Memory B cell (primary cell): ENCODE measurements around the gene RGMA.
"Not testable (repeated sequence)": the region's sequence is repeated elsewhere in the genome, so short reads cannot be mapped to it uniquely, and the experiment has no call there.

ENCODE experiments used
- ATAC-seq: fragments of 150-1000 bp; cut with Tn5 transposase; 2 replicates; pipeline ENCODE4 v1.10.0; 2021; ENCODE audit warnings: low read depth, mild to moderate bottlenecking, moderate library complexity
- DNase-seq, 2 donors: peaks; one replicate each; pipeline ENCODE4 v3.0.0; 2022; ENCODE audit warnings: low spot score in 2 of 2
- H3K27ac Mint-ChIP-seq: one replicate; pipeline ENCODE4 v1.8.0; 2022; ENCODE audit warnings: mild to moderate bottlenecking, moderate library complexity, mixed read lengths
- H3K27me3 Mint-ChIP-seq: one replicate; pipeline ENCODE4 v1.8.0; 2022; ENCODE audit warnings: mixed read lengths
- H3K36me3 Mint-ChIP-seq: one replicate; pipeline ENCODE4 v1.8.0; 2022; ENCODE audit warnings: mild to moderate bottlenecking, mixed read lengths
- H3K4me1 Mint-ChIP-seq: one replicate; pipeline ENCODE4 v1.8.0; 2022; ENCODE audit warnings: mixed read lengths
- H3K4me3 Mint-ChIP-seq: one replicate; pipeline ENCODE4 v1.8.0; 2022; ENCODE audit warnings: mild to moderate bottlenecking, moderate library complexity, mixed read lengths
- H3K9me3 Mint-ChIP-seq: one replicate; pipeline ENCODE4 v1.8.0; 2022; ENCODE audit warnings: mixed read lengths

Gene RGMA

GRCh38 chr15:93033434-93034045 lies 55.5 kb downstream of the RGMA start:
- no peaks in the 10 kb centered on the region for H3K36me3 Mint-ChIP-seq
- no peak overlapping the region for H3K4me3 Mint-ChIP-seq
- ATAC-seq = no peak
- H3K9me3 Mint-ChIP-seq = no peaks in the 10 kb centered on the region
- no peak for DNase-seq
- peaks cover 2% of the 10 kb centered on the region for H3K27me3 Mint-ChIP-seq
- H3K27ac Mint-ChIP-seq = no peak overlapping the region
- H3K4me1 Mint-ChIP-seq = peaks cover 20% of the 10 kb centered on the region

DNA sequence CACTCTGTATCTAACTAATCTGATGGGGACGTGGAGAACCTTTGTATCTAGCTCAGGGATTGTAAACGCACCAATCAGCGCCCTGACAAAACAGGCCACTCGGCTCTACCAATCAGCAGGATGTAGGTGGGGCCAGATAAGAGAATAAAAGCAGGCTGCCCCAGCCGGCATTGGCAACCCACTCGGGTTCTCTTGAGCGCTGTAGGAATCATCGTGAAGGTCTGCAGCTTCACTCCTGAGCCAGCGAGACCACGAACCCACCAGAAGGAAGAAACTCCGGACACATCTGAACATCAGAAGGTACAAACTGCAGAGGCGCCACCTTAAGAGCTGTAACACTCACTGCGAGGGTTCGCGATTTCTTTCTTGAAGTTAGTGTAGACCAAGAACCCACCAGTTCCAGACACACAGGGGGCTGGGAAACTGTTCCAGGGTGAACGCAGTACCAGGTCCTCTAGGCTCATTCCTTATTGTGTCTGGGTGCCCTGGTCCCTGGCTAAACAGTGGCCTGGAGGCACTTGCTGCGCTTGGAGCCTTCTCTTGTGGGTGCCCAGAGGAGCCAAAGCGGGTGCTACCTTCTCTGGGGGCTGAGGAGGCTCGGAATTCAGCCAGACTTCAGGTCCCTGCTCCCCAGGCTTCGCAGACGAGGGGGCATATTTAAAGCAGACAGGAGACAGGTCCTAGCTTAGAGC lies 56.4 kb downstream of the RGMA start:
- H3K27ac Mint-ChIP-seq, DNase-seq, ATAC-seq, H3K9me3 Mint-ChIP-seq, H3K36me3 Mint-ChIP-seq, H3K27me3 Mint-ChIP-seq, H3K4me3 Mint-ChIP-seq: not testable (repeated sequence)
- H3K4me1 Mint-ChIP-seq = peaks cover 20% of the 10 kb centered on the region

DNA sequence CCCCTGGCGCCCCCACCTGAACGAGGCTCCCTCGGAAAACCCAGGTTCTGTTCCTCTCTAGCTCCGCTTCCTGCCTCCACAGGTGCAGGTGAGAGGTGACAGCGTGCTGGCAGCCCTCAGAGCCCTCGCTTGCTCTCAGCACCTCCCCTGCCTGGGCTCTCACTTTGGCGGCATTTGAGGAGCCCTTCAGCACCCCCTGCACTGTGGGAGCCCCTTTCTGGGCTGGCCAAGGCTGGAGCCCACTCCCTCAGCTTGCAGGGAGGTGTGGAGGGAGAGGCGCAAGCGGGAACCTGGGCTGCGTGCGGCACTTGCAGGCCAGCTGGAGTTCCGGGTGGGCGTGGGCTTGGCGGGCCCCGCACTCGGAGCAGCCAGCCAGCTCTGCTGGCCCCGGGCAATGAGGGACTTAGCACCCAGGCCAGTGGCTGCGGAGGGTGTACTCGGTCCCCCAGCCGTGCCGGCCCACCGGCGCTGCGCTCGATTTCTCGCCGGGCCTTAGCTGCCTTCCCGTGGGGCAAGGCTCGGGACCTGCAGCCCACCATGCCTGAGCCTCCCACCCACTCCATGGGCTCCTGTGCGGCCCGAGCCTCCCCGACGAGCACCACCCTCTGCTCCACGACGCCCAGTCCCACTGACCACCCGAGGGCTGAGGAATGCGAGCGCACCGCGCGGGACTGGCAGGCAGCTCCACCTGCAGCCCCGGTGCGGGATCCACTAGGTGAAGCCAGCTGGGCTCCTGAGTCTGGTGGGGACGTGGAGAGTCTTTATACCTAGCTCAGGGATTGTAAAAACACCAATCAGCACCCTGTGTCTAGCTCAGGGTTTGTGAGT lies 57.2 kb downstream of the RGMA start:
- peaks cover 19% of the 10 kb centered on the region for H3K4me1 Mint-ChIP-seq
- not testable (repeated sequence) for H3K4me3 Mint-ChIP-seq, H3K27ac Mint-ChIP-seq, ATAC-seq, H3K36me3 Mint-ChIP-seq, DNase-seq, H3K9me3 Mint-ChIP-seq, H3K27me3 Mint-ChIP-seq

GRCh38 chr15:93031103-93031464 lies 57.9 kb downstream of the RGMA start:
- Mint-ChIP-seq H3K36me3 (peaks cover 3% of the 10 kb centered on the region), H3K27me3 (peaks cover 2% of the 10 kb centered on the region), H3K4me3 (no peak overlapping the region), H3K27ac (no peak overlapping the region), H3K4me1 (peaks cover 17% of the 10 kb centered on the region), H3K9me3 (no peaks in the 10 kb centered on the region)
- DNase-seq = no peak
- no peak for ATAC-seq

GRCh38 chr15:93030430-93031102 lies 58.4 kb downstream of the RGMA start:
- Mint-ChIP-seq H3K27ac (no peak overlapping the region), H3K4me3 (no peak overlapping the region), H3K27me3 (no peaks in the 10 kb centered on the region), H3K9me3 (no peaks in the 10 kb centered on the region), H3K36me3 (peaks cover 3% of the 10 kb centered on the region), H3K4me1 (peaks cover 15% of the 10 kb centered on the region)
- peak; percentile 81 for ATAC-seq
- DNase-seq = peak; percentile 54 to 64

- no peak overlapping the region for H3K4me3 Mint-ChIP-seq
- H3K4me1 Mint-ChIP-seq = peaks cover 17% of the 10 kb centered on the region
- no peak for DNase-seq
- no peaks in the 10 kb centered on the region for H3K27me3 Mint-ChIP-seq
- no peak for ATAC-seq
- peak overlapping the region; percentile 55 for H3K27ac Mint-ChIP-seq
- no peaks in the 10 kb centered on the region for H3K9me3 Mint-ChIP-seq
- peaks cover 4% of the 10 kb centered on the region for H3K36me3 Mint-ChIP-seq
Measured at GRCh38 chr15:93029836-93030429, 59.1 kb downstream of the RGMA start.

GRCh38 chr15:93029214-93029835 lies 59.7 kb downstream of the RGMA start:
- no peak for ATAC-seq
- peaks cover 10% of the 10 kb centered on the region for H3K36me3 Mint-ChIP-seq
- peak overlapping the region; percentile 55 for H3K27ac Mint-ChIP-seq
- H3K4me3 Mint-ChIP-seq = no peak overlapping the region
- no peaks in the 10 kb centered on the region for H3K9me3 Mint-ChIP-seq
- H3K4me1 Mint-ChIP-seq = peaks cover 20% of the 10 kb centered on the region
- no peak for DNase-seq
- no peaks in the 10 kb centered on the region for H3K27me3 Mint-ChIP-seq

GRCh38 chr15:93028632-93029213 lies 60.3 kb downstream of the RGMA start:
- ATAC-seq = no peak

DNA sequence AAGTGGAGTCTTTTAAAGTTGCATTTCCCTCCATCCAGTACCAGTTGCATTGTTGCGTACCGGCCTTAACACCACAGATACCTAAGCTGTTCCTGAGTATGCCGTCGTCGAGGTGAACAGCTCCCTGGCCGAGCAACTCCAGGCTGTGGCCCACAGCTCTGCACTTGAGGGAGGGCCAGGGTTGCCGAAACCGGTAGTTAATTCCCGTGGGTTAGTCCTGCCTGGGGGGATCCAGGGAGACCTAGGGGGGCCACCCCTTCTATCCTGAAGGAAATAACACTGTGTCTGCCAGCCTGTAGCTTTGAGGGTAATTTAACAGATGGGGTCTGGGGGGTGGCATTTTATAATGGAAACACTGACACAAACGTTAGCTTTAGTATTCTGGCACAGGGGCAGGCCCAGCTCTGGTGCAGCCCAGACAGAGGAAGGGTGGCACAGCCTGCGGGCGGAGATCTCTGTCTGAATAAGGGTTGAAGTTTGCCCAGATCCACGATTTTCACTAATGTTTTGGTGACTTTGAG lies 60.8 kb downstream of the RGMA start:
- DNase-seq = no peak
- H3K27ac Mint-ChIP-seq = peak overlapping the region; percentile 21
- no peaks in the 10 kb centered on the region for H3K9me3 Mint-ChIP-seq
- no peaks in the 10 kb centered on the region for H3K27me3 Mint-ChIP-seq
- no peak for ATAC-seq
- peaks cover 18% of the 10 kb centered on the region for H3K36me3 Mint-ChIP-seq
- peaks cover 23% of the 10 kb centered on the region for H3K4me1 Mint-ChIP-seq
- H3K4me3 Mint-ChIP-seq = no peak overlapping the region

More at GRCh38 chr15:93028632-93029213, 60.3 kb downstream of the RGMA start:
- no peak for DNase-seq
- Mint-ChIP-seq H3K27ac (peak overlapping the region; percentile 21), H3K9me3 (no peaks in the 10 kb centered on the region), H3K4me3 (no peak overlapping the region), H3K36me3 (peaks cover 12% of the 10 kb centered on the region), H3K4me1 (peaks cover 20% of the 10 kb centered on the region), H3K27me3 (no peaks in the 10 kb centered on the region)

DNA sequence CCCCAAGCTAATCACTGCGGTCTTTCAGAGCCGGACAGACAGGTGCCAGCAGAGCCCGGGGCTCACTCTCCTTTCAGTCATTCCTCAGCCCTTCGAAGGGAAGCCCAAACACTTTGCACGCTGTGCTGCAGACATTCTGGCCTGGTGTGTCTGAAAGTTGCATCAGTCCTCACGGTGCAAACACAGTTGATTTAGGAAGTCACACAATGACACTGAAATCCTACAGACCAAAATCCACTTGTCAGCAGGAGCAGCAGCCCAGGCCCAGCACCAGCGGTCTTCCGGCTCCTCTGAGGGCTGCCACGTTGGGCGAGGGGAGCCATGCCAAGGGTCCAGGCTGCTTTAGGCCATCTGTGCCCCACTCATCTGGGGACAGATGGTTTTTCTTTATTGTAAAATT lies 61.6 kb downstream of the RGMA start:
- no peaks in the 10 kb centered on the region for H3K27me3 Mint-ChIP-seq
- peaks cover 25% of the 10 kb centered on the region for H3K4me1 Mint-ChIP-seq
- DNase-seq = no peak
- ATAC-seq = no peak
- H3K27ac Mint-ChIP-seq = no peak overlapping the region
- H3K36me3 Mint-ChIP-seq = peaks cover 23% of the 10 kb centered on the region
- no peaks in the 10 kb centered on the region for H3K9me3 Mint-ChIP-seq
- H3K4me3 Mint-ChIP-seq = no peak overlapping the region

DNA sequence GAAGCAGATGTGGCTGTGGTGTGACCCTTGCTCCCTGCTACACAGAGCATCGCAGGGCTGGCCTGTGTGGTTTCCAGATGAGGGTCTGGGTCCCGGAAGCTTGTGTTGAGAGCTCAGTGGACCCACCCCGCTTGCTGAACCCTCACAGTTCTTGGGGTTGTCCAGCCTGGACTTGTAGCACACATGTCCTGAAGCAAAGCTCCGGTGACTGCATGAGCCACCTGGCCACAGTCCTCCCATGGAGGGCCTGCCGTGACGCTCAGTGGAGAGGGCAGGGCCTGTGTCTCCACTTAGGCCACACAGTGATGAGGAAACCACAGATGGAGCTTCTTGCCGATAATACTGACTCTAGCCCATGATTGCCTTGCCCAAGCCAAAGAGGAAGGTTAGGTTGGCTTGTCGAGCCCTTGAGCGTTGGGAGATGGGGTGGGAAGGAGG lies 62.6 kb downstream of the RGMA start:
- Mint-ChIP-seq H3K9me3 (no peaks in the 10 kb centered on the region), H3K4me3 (no peak overlapping the region), H3K27ac (peak overlapping the region; percentile 80), H3K27me3 (no peaks in the 10 kb centered on the region), H3K36me3 (peaks cover 29% of the 10 kb centered on the region), H3K4me1 (peaks cover 25% of the 10 kb centered on the region)
- no peak for DNase-seq
- ATAC-seq = no peak

DNA sequence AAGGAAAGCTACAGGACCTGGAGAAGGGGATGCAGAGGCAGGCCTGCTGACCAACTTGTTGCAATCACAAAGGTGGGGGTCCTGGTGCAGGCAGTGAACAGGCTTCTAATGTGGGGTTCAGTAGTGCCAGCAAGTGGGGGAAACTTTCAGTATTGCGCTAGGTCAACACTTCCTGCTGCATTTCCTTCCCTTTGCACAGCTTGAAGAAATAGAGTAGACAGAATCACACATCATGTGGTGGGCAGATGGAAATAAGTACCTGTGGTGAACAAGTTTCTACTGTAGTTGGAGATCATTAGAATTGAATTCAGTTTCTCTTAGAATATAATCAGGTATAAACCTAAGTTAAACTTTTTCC lies 63.4 kb downstream of the RGMA start:
- H3K4me3 Mint-ChIP-seq = no peak overlapping the region
- peaks cover 36% of the 10 kb centered on the region for H3K36me3 Mint-ChIP-seq
- peaks cover 23% of the 10 kb centered on the region for H3K4me1 Mint-ChIP-seq
- DNase-seq (no peak), ATAC-seq (no peak)
- peak overlapping the region; percentile 80 for H3K27ac Mint-ChIP-seq
- no peaks in the 10 kb centered on the region for H3K9me3 Mint-ChIP-seq
- no peaks in the 10 kb centered on the region for H3K27me3 Mint-ChIP-seq
